Type B pancreatic cell (in vitro differentiated cells): ENCODE data around the gene UNC45A. TPM values are rescaled to one million over a fixed set of nuclear protein-coding genes. Genes with fewer than 3 reads are reported as not detected.
"Not testable (repeated sequence)": the region's sequence is repeated elsewhere in the genome, so short reads cannot be mapped to it uniquely, and the experiment has no call there.

ENCODE experiments used
- DNase-seq: peaks from one replicate; pipeline ENCODE4 v3.0.0; 2021; ENCODE audit warnings: mixed read lengths; ENCODE audit not compliant: unreplicated experiment; ENCODE audit errors: extremely low spot score
- H3K27ac Mint-ChIP-seq: 2 replicates; pipeline ENCODE4 v1.8.0; 2021; ENCODE audit warnings: mild to moderate bottlenecking, mixed read lengths
- H3K27me3 Mint-ChIP-seq: 2 replicates; pipeline ENCODE4 v1.8.0; 2021; ENCODE audit warnings: mixed read lengths
- H3K36me3 Mint-ChIP-seq: 2 replicates; pipeline ENCODE4 v1.8.0; 2021; ENCODE audit warnings: mixed read lengths
- H3K4me1 Mint-ChIP-seq: one replicate; pipeline ENCODE4 v1.8.0; 2021; ENCODE audit warnings: mixed read lengths; ENCODE audit not compliant: unreplicated experiment
- H3K4me3 Mint-ChIP-seq: 2 replicates; pipeline ENCODE4 v1.8.0; 2021; ENCODE audit warnings: mild to moderate bottlenecking, mixed read lengths
- H3K9me3 Mint-ChIP-seq: 2 replicates; pipeline ENCODE4 v1.8.0; 2021; ENCODE audit warnings: mixed read lengths
- total RNA-seq: library from RNA; stranded (reverse); gene quantifications from 2 replicates; pipeline ENCODE4 v1.2.1, GENCODE V29; 2021; ENCODE audit warnings: low replicate concordance
- TF ChIP-seq, protein P1 (sequence below): fragments of 200-600 bp; sonication (generic); conservative IDR thresholded peaks from 2 replicates; pipeline ENCODE4 v1.5.0; 2021; ENCODE audit warnings: antibody characterized with exemption, mild to moderate bottlenecking

The UNC45A gene
- total RNA-seq, 1 donor from 2014 or later: 78.9 TPM

DNA sequence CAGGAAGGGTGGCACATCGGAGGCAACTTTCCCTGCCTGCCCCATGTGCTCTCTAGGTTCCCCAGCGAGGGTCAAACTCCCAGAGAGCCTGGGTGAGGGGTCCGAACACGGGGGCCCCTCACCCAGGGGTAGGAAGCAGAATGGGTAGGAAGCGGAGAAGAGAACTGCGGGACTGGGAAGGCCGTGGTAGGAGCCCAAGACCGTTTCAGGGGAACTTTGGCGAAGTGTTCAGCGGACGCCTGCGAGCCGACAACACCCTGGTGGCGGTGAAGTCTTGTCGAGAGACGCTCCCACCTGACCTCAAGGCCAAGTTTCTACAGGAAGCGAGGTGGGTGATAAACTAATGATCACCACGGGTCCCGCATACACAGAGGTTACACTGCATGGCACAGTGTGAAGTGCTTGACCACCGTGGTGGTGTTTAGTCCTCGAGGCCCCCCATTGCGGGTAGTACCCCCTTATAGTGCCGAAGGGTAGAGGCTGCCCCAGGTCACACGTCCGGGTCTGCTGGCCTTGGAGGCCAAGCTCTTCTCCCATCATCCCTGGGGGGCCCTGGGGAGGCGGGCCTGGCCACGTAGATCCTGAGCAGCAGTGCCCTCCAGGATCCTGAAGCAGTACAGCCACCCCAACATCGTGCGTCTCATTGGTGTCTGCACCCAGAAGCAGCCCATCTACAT lies 42.4 kb upstream of the UNC45A start:
- TF ChIP-seq, protein P1, sequence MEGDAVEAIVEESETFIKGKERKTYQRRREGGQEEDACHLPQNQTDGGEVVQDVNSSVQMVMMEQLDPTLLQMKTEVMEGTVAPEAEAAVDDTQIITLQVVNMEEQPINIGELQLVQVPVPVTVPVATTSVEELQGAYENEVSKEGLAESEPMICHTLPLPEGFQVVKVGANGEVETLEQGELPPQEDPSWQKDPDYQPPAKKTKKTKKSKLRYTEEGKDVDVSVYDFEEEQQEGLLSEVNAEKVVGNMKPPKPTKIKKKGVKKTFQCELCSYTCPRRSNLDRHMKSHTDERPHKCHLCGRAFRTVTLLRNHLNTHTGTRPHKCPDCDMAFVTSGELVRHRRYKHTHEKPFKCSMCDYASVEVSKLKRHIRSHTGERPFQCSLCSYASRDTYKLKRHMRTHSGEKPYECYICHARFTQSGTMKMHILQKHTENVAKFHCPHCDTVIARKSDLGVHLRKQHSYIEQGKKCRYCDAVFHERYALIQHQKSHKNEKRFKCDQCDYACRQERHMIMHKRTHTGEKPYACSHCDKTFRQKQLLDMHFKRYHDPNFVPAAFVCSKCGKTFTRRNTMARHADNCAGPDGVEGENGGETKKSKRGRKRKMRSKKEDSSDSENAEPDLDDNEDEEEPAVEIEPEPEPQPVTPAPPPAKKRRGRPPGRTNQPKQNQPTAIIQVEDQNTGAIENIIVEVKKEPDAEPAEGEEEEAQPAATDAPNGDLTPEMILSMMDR: no peak
- Mint-ChIP-seq H3K36me3 (no peaks in the 10 kb centered on the region), H3K27ac (no peak overlapping the region), H3K27me3 (no peaks in the 10 kb centered on the region), H3K4me1 (no peaks in the 10 kb centered on the region), H3K4me3 (no peak overlapping the region), H3K9me3 (no peaks in the 10 kb centered on the region)
- no peak for DNase-seq

DNA sequence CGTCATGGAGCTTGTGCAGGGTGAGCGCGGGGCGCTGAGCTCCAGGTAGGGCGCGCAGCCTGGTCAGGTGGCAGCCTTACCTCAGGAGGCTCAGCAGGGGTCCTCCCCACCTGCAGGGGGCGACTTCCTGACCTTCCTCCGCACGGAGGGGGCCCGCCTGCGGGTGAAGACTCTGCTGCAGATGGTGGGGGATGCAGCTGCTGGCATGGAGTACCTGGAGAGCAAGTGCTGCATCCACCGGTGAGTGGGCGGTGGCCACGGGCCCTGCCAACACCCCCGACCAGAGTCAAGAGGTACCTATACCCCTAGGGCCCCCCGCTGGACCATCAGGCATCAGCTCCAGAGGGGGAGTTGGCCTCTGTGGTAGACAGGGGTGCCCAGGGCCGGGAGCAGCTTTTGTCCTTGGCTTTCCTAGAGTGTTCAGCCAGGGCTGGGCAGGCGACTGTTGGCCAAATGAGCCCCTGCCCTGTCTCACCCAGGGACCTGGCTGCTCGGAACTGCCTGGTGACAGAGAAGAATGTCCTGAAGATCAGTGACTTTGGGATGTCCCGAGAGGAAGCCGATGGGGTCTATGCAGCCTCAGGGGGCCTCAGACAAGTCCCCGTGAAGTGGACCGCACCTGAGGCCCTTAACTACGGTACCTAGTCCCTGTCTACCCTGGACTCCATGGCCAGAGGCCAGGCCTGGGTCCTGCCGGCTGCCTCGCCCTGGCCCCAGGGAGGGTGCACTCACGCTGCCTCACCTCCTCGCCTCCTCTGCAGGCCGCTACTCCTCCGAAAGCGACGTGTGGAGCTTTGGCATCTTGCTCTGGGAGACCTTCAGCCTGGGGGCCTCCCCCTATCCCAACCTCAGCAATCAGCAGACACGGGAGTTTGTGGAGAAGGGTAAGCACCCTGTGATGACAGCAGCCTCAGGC lies 41.7 kb upstream of the UNC45A start:
- Mint-ChIP-seq H3K4me3 (no peak overlapping the region), H3K36me3 (no peaks in the 10 kb centered on the region), H3K9me3 (no peaks in the 10 kb centered on the region), H3K27me3 (no peaks in the 10 kb centered on the region), H3K4me1 (no peaks in the 10 kb centered on the region), H3K27ac (no peak overlapping the region)
- TF ChIP-seq, protein P1: no peak
- DNase-seq: no peak

DNA sequence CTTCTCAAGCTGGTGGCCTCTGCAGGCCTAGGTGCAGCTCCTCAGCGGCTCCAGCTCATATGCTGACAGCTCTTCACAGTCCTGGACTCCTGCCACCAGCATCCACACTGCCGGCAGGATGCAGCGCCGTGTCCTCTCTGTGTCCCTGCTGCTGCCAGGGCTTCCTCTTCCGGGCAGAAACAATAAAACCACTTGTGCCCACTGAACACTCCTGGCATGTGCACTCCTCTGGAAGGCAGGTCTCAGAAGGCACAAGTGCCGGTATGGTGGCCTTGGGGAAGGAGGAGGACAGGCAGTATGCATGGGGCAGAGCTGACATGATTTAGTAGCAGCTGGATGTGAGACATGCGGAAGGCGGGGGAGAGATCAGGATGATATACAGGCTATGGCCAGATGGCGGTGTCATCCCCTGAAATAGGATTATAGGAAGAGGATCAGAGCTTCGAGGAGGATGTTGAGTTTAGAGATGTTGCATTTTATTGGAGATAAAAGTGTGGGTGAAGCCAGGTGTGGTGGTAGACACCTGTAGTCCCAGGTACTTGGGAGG lies 39.4 kb upstream of the UNC45A start:
- Mint-ChIP-seq H3K27ac (no peak overlapping the region), H3K4me3 (no peak overlapping the region), H3K4me1 (no peaks in the 10 kb centered on the region), H3K27me3 (no peaks in the 10 kb centered on the region), H3K36me3 (no peaks in the 10 kb centered on the region), H3K9me3 (no peaks in the 10 kb centered on the region)
- DNase-seq: no peak
- TF ChIP-seq, protein P1: peak; percentile 45

GRCh38 chr15:90897131-90897655 lies 37.9 kb upstream of the UNC45A start:
- not testable (repeated sequence) for H3K27ac Mint-ChIP-seq, H3K4me1 Mint-ChIP-seq, H3K27me3 Mint-ChIP-seq, H3K9me3 Mint-ChIP-seq, DNase-seq, H3K4me3 Mint-ChIP-seq, H3K36me3 Mint-ChIP-seq

- Mint-ChIP-seq H3K4me1 (peaks cover 9% of the 10 kb centered on the region), H3K27me3 (no peaks in the 10 kb centered on the region), H3K36me3 (peaks cover 10% of the 10 kb centered on the region), H3K9me3 (no peaks in the 10 kb centered on the region), H3K27ac (peak overlapping the region; percentile 92), H3K4me3 (peak overlapping the region; percentile 94)
- TF ChIP-seq, protein P1: no peak
- no peak for DNase-seq
Observed at GRCh38 chr15:90901175-90902039, 33.7 kb upstream of the UNC45A start.
